NOMO-1 treated with dmso at 0.1 percent for 144 hours (cell line): ENCODE data around the gene TGFA.
"Not testable (repeated sequence)": the region's sequence is repeated elsewhere in the genome, so short reads cannot be mapped to it uniquely, and the experiment has no call there.

Experiments
- DNase-seq: peaks from one replicate; lab custom pipeline; 2025; ENCODE audit not compliant: unreplicated experiment; lab: John Stamatoyannopoulos, UW

The TGFA gene

DNA sequence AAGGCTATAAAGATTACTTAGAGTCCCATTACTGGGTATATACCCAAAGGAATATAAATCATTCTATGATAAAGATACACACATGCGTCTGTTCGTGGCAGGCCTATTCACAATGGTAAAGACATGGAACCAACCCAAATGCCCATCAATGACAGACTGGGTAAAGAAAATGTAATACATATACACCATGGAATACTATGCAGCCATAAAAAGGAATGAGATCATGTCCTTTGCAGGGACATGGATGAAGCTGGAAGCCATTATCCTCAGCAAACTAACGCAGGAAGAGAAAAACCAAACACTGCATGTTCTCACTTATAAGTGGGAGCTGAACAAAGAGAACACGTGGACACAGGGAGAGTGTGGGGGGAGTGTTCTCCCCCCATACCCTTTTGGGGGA, 87.0 kb downstream of the TGFA start:
- DNase-seq, result not testable (repeated sequence)

DNA sequence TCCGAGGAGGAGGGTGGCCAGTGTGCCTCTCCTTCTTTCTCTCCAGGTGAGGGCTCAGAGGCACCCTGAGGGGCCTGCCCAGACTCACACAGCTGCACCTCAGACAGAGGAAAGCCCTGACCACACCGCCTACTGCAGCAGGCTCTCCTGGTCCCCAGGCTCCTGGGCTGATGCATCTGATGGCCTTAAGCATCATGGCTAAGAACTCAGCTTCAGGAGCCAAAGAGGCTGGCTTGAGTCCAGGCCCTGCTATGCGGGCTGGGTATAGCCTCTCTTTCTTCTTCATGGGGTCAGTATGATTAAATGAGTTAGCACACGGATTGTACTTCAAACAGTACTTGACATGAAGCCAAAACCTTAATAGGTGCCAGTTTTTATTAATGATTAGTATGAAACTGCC, 89.6 kb downstream of the TGFA start:
- no peak for DNase-seq

DNA sequence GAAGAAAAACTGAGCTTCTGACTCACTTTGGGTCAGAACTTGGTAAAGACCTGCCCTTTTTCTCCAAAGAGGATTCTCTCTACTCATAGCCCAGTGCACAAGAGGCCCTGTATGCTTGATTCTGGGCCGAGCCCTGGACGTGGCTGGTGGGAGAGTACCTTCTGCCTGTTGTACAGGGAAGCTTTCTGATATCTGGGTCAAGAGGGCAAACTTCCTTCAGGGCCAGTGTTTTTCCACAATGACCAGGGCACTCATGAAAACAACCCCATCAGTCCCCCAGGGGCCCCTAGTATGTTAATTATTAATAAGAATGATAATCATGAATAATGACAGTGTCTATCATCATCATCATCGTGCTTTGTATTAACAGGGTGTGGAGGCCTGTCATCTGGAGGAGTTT, 90.0 kb downstream of the TGFA start:
- no peak for DNase-seq

DNA sequence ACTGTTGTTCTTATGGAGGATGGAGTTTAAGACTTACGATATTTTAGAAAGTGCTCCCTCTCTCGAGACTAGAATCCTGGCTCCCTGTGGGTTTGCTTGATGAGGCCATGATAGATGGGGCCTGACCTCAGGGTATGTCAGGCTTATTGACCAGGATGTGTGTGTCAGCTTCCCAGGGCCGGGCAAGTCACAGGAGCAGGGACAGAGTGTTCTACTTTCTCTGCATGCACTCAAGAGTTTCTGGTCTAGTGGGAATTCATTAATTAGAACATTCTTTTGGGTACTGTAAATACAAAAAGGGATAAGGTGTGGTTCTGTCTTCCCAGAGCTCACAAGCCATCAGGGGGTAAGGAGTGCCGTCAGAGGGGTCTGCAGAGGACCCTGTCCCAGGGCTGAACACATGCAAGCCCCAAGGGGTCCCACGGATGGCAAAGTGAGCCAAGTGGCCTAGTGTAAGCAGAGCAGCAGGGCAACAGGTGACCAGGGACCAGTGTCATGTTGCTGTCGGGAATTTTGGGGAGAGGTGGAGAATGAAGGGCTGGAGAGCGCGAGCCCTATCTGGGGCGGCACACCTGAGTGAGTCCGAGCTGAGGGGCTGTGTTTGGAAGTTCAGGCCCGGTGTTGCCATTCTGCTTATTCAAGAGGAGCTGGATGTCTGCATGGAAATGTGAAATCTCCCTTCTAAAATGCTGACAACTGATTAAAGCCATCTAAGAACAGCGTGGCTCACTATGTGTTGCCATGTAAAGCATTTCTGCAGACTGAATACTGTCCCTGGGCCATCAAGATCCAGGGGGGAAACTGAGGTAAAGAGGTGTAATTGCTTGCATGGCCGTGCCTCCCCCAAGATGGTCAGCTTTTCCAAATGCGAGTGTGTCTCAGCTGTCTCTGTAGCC, 91.4 kb downstream of the TGFA start:
- DNase-seq, result no peak

DNA sequence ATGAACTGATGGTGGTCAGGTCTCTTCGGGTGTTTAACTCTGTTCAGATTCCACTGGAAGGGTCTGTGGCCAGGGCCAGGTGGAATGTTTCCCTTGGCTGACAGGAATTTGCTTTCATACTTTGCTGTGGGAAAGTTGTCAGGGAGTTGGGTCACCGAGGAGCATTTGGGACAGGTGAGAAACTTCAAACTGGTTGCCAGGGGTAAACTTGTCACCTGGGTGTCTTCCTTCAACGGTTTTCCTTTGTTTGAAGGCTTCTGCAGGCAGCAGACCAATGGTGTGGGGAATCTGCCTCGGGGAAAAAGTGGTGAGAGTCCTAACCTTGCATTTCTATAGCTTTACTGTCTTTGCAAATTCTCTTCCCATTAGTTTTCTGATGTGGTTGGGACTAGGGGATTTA, 92.2 kb downstream of the TGFA start:
- no peak for DNase-seq

DNA sequence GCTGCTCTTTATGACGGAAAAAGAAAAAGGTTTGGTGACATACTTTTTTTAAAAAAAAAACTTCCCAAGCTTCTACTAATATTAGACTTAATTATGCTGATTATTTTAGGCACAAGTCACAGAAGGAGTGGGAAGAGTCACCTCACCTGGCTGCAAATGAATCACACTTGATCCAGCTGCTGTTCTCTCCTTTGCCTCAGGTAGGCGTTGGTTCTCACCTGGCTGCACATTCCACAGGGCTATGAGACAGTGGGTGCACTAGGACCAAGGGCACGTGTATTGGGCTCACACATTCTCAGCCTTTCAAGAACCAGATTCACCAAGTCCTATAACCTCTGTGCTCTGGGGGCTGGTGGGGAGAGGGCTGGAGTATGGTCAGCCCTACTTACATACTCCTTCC, 93.3 kb downstream of the TGFA start:
- DNase-seq, result no peak

DNA sequence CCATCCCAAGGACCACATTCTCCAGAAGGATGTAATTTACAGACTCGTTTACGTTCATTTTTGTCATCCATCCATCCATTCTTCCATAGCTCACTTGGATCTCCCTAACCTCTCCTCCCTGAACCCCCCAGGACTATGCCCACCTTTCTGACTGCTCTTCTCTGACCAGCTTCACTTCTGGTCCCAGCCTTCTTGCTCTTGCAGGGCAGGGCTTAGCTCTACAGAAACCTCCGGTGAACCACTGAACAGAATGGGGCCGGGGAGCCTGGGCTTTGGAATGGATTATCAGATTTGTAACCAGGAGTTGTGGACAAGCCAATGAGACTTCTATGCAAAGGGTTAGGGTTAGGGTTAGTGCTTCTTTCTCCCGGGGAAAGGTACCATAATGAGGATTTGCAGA, 95.0 kb downstream of the TGFA start:
- no peak for DNase-seq

DNA sequence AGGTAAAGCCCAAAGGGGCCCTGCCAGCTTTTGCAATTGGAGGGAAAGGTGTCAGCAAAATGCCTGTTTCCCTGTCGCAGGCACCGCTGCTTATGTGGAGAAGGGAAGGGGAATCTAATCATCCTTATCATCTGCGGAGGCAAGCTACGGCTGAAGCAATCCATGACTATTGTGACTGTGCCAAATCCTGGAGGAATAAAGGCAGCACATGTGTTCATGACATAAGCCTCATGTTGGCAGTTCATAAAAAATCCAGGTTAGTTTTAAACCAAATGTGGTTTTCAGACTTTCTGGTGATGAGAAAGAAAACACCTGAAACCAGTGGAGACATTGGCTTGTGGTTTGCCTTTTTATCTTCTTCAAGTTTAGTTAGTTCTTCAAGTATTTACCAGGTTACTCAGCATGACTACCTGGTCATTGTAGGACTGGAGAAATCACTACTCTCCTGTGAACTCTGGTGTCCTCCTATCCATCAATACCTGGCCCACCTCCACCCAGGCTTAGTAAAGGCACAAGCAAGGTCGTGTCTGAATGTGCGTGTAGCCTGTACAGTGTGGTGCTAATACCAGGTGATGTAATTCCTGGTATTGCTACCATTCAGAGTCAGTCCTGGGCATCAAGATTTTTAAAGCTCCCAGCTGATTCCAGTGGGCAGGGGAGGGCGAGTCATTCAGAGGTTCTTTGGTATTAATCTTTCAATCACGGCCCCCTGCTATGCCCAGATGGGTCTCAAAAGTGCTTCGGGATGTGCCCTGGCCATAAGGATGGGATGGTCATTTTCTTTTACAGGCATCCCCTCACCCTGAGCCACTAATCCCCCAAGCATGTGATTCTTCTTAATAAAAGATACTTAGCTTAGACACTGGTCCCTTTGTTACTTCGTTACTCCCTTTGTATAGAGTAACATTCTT, 96.8 kb downstream of the TGFA start:
- no peak for DNase-seq

DNA sequence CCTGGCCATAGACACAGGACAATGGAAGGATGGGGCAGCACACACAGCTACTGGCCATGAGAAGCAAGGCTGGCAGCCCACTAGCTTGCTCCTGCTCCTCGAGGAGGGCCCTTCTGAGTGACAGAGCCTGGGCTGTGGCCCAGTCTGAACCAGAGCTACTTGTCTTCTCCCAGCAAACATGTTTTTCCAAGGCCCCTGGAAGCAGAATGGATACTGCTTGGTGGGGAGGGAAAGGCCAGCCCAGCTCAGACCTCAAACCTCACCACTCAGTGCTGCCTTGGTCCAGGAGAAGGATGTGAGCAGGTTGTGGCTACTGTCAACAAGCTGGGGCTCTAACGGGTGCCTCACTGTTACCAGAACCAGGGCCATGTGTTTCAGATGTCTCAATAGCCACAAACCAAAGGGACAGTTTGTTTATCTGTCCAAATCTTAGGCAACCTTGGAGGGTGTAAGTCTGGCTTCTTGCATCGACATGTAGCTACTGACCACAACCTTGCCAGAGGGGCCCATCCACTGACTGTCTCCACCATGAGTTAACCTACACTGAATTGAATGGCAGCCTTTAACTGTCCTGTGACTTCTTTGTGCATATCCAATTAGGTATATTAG, 98.6 kb downstream of the TGFA start:
- DNase-seq, result no peak

DNA sequence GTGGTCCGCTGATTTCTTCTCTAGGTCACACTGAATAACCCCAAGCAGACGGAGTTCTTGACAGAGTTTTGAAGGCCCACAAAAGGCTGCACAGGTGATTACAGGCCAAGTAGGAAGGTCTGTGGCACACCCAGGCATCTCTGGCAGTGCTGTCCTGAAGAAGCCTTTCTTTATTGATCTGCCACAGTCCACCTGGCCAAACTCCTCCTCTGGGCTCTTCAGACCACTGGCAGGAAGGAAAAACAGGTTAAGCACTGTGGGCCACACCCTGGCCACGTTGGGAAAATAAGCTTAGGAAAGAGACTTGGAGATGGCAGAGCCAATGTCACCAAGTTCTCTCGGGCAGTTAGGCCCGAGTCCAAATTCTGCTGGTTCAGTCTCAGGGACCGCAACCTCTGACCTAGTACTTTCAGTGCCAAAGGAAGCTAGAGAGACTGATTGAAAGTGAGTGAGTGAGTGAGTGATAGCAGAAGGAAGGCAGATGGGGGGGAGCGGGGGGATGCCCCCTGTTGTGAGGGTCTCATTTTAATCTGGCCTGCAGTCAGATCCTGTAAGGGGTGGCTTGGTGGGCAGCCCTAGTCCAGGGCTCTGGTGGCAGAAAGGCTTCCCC, 102.9 kb downstream of the TGFA start:
- no peak for DNase-seq

DNA sequence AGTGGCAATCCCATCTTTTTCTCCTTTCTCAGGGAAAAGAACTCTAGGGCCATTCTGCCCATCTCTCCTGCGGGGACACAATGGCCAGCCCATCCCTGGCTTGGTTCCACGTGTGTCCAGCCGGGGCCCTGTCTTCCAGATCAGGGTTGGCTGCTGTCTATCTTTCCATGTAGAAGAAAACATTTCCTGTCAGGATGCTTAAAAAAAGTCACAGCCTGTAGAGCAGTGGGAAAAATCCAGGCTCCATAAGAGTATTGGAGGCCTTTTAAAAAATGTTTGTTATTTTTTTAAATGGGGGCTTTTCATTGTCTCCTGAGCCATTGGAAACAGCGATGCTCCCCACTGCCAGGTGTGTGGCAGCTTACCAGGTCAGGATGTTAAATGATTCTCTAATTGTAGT, 105.6 kb downstream of the TGFA start:
- DNase-seq, result no peak

DNA sequence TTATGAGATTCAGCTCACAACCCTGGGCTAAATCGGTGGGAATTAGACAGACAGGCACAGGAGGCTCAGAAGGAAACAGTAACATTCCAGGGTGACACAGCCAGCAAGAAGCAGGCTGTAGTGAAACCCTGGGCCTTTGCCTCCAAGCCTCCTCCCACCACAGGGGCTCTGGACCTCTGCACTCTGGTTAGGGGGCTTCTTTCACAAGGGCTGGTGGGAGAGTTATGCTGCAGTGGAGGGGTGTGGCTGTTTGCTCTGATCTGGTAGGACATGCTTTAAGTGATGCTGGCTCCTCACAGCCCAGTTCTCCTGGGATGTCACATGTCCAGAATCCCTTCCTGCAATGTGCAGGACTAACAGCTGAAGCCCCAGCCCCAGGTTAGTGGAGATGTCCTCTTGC, 109.9 kb downstream of the TGFA start:
- no peak for DNase-seq

DNA sequence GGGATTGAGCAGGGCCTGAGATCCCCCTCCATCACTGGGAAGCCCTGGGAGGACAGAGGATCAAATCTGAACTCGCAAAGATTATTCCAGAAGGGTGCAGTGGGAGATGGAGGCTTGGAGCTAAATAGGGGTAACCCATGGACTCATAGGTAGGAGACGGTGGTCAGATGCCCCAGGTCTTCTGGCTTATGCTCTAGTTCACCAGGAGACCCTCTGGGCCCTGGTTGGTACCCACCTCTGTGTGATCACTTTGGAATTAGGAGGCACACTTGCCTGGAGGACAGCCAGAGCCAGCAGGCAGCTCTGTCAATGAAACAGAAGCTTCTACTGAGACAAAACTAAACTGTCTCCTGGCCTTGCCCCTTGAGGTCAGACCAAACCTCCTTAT, 110.6 kb downstream of the TGFA start:
- DNase-seq, result no peak

DNA sequence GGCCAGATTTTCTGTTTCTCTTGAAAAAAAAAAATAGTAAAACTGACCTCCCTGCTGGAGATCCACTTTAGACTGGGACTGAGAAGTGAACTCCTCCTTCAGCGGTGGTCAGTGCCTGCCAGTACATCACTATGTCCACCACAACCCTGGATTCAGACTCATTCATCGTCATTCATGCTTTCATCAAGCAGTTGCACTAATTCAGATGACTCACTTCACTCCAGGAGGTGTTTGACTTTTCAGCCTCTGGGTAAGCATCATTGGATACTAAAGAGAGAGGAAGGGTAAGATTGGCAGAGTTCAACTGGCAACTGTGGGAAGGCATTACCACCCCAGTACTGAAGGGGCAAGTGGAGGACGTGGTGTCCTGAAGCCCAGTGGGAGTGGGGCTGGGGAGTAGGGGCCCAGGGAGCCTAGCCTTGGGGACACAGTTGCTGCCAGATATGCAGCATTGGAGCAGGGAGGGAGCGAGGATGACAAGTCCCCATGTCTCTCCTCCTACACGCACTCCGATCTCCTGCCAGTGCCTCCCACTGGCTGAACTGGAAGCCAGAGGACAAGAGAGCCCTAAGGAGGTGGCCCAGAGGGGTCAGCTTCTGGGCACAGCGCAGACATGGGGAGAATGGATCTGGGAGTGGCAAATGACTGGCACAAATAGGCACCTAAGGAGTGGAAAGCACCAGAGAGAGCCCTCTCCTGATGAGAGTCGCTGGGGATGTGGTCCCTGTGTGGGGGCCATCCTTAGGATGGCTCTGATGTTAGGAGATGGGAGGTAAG, 111.1 kb downstream of the TGFA start:
- no peak for DNase-seq

DNA sequence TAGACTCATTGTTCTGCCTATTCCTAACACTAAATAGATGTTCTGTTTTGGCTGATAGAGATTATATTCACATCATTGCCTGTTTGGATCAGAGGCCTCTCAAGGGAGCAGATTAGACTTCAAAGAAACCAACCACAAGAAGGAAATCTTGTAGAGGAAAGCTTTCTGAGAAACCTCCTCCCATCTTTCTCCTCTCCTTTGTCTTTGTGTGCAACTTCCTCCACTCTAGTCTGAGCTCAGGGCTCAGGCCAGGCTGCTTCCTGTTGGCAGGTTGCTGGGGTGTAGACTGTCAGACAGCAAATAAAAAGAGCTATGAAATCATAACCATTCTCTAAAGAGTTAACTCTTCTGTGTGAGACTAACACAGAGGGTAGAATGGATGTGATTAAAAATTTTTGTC, 113.0 kb downstream of the TGFA start:
- DNase-seq, result no peak

DNA sequence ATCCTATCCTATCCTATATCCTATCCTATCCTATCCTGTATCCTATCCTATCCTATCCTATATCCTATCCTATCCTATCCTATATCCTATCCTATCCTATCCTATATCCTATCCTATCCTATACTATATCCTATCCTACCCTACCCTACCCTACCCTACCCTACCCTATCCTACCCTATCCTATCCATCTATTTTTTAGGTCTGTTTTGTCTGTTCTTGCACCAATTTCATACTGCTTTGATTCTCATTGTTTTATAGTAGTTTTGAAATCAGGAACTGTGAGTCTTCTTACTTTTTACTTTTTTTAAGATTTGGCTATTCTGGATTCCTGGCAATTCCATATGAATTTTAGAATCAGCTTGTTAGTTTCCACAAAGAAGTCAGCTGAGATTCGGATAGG, 118.5 kb downstream of the TGFA start:
- DNase-seq, result no peak

DNA sequence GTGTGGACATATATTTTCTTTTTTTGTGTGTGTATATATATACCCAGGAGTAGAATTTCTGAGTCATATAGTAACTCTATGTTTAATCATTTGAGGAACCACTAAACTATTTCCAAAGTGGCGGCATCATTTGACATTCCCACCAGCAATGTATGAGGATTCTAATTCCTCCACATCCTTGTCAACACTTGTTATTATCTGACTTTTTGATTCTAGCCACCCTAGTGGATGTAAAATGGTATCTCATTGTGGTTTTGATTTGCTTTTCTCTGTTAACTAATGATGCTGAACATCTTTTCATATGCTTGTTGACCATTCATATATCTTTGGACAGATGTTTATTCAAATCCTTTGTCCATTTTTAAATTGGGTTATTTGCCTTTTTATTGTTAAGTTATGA, 120.3 kb downstream of the TGFA start:
- DNase-seq, result no peak

DNA sequence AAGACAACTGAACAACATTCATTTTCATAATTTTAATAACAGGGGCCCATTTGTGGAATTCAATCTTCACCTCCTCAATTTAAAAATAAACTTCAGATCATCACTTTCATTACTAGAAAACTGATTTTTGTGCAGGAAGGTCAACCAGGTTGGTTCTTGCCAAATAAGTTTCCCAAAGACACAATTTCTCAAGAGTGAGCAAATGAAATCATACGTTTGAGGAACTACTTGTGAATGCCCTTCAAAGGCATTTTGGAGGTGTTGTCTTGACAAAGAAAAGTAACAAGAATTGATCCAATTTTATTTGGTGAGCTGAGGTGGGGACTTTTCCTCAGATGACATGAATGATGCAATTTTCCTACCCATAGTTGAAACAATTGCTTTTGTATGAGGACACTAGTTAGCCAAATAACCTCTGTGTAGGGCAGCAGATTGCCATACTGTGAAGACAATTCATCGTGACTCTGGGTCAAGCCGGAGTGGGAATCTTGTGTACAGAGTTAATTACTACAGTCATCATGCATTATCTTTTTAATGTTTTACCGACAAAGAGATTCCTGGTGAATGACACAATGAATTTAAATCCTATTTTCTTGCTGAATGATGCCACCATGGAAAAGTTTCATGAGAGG, 121.8 kb downstream of the TGFA start:
- DNase-seq, result no peak

DNA sequence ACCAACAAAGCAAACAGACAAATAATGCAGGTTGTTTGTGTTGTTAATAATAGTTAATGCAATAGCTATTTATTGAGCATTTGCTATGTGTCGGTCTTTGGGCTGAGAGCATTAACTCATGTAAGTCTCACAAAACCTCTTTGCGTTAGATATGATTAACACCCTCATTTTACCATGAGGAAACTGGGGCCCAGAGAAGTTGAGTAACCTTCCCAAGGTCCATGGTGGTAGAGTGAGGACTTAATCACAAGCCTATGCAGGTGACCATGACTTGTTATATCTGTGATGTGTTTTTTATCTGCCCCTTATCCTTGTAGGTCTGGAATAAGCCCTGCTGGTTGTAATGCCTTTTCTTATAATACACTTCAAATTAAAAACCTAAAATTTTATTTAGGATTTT, 127.3 kb downstream of the TGFA start:
- DNase-seq, result no peak

DNA sequence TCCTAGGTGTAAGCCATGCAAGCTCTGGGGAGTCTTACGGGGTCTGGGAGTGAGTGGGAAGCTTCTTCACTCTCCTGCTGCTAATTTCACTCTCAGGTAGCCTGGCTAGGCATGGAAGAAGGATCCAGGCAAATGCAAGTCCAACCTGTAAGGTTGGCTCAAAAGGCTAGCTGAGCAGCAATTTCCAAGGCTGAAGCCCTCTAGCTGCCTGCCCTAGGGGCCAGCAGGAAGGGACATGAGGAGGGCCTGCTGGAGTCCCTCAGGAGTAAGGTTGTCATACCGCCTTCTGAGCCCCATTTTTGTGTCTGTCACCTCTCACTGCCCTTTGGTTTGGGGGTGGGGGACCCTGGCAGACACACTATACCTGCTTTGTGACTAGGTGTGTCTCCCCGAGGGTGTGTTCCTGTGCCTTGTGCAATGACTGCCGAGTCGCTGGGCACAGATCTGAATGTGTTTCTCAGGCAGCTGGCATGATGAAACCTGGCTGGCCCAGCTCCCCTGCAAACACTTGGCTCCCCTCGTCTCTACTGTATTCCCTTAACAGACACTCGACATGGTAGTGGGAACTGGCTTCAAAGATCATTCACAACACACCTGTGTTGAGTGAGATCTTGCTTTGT, 127.8 kb downstream of the TGFA start:
- DNase-seq, result no peak
